PC-9 (cell line): ENCODE data around the gene DDX42.

Experiments used
- EZH2 ChIP-seq: fragments of 200-600 bp; sonication (generic); IDR thresholded peaks from 2 replicates; pipeline ENCODE4 v1.8.0; 2017; ENCODE audit warnings: antibody characterized with exemption, low read depth
- TF ChIP-seq, protein P1 (sequence below): fragments of 200-600 bp; sonication (generic); conservative IDR thresholded peaks from 2 replicates; pipeline ENCODE4 v1.6.1; 2017; ENCODE audit warnings: mixed run types, antibody characterized with exemption, mild to moderate bottlenecking, moderate library complexity

GRCh38 chr17:63819585-63820537 lies 45.9 kb downstream of the DDX42 start:
- TF ChIP-seq, protein P1, sequence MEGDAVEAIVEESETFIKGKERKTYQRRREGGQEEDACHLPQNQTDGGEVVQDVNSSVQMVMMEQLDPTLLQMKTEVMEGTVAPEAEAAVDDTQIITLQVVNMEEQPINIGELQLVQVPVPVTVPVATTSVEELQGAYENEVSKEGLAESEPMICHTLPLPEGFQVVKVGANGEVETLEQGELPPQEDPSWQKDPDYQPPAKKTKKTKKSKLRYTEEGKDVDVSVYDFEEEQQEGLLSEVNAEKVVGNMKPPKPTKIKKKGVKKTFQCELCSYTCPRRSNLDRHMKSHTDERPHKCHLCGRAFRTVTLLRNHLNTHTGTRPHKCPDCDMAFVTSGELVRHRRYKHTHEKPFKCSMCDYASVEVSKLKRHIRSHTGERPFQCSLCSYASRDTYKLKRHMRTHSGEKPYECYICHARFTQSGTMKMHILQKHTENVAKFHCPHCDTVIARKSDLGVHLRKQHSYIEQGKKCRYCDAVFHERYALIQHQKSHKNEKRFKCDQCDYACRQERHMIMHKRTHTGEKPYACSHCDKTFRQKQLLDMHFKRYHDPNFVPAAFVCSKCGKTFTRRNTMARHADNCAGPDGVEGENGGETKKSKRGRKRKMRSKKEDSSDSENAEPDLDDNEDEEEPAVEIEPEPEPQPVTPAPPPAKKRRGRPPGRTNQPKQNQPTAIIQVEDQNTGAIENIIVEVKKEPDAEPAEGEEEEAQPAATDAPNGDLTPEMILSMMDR = no peak
- TF ChIP-seq EZH2 = no peak
